Panc1 (cell line): Measurements from ENCODE around the gene RNF220.

ENCODE experiments used
- CTCF ChIP-seq: fragments of 450-650 bp; IDR thresholded peaks from 2 replicates; pipeline ENCODE4 v1.5.1; 2017; ENCODE audit warnings: mild to moderate bottlenecking
- POLR2AphosphoS5 ChIP-seq: IDR thresholded peaks from 2 replicates; pipeline ENCODE4 v1.6.1; 2012; ENCODE audit warnings: mild to moderate bottlenecking, low read depth, low read length, moderate library complexity
- REST ChIP-seq, 2 experiments: IDR thresholded peaks; 2 replicates each; pipeline ENCODE4 v1.6.1; 2011 to 2012; ENCODE audit warnings: low read depth in 2 of 2, control low read depth in 1 of 2, low read length in 1 of 2, mild to moderate bottlenecking in 1 of 2, moderate library complexity in 1 of 2; ENCODE audit not compliant: insufficient read depth in 1 of 2
- SIN3A ChIP-seq: IDR thresholded peaks from 2 replicates; pipeline ENCODE4 v1.6.1; 2012; ENCODE audit warnings: low read depth, mild to moderate bottlenecking, low read length, moderate library complexity, borderline replicate concordance; ENCODE audit not compliant: insufficient read depth

- TF ChIP-seq CTCF (no peak), REST (IDR thresholded peaks at IDR 0.05; ENCODE audit: insufficient read depth in 1 of 2, low read depth in 2 of 2, low read length in 1 of 2) (no peak), POLR2AphosphoS5 (no peak), SIN3A (no peak)
Measured at GRCh38 chr1:44419901-44420300, 14.8 kb downstream of the RNF220 start.
